ENCODE measurements around the gene RGL4.

Gene RGL4

DNA sequence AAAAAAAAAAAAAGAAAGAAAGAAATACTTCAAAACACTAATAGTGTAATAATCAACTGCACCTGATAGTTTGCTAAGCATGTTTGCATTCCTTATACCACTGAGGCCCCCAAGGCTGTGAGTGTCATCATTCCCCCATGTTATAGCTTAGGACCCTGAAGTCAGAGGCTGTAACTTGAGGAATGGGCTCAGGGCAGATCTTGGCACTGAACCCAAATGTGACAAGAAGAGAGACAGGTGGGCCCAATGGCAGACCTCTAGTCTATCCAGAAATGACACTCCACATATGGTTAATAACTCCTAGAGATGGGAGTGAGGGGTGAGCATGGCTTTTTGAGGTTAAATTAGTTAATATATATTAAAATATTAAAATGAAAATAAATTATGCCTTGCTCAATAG, 46.9 kb downstream of the RGL4 start:
- TF ChIP-seq POLR2AphosphoS5 (IDR thresholded peaks at IDR 0.05; ENCODE audit: borderline replicate concordance, low read depth, low read length) (no peak), EZH2 (IDR thresholded peaks at IDR 0.05) (no peak), FOXP2 (optimal IDR thresholded peaks at IDR 0.05; ENCODE audit: control extremely low read depth, extremely low read length, insufficient read depth) (no peak)
- no peak for DNase-seq (ENCODE audit: low read depth, low spot score)
- Histone ChIP-seq H3K9me3 (ENCODE audit: low read depth, low read length) (no peaks in the 10 kb centered on the region), H3K9ac (ENCODE audit: insufficient read length) (no peak overlapping the region), H3K27ac (no peak overlapping the region), H3K4me3 (no peak overlapping the region), H3K36me3 (ENCODE audit: insufficient read depth, low read length) (no peaks in the 10 kb centered on the region; the same call in 1 of the 2 replicates)

DNA sequence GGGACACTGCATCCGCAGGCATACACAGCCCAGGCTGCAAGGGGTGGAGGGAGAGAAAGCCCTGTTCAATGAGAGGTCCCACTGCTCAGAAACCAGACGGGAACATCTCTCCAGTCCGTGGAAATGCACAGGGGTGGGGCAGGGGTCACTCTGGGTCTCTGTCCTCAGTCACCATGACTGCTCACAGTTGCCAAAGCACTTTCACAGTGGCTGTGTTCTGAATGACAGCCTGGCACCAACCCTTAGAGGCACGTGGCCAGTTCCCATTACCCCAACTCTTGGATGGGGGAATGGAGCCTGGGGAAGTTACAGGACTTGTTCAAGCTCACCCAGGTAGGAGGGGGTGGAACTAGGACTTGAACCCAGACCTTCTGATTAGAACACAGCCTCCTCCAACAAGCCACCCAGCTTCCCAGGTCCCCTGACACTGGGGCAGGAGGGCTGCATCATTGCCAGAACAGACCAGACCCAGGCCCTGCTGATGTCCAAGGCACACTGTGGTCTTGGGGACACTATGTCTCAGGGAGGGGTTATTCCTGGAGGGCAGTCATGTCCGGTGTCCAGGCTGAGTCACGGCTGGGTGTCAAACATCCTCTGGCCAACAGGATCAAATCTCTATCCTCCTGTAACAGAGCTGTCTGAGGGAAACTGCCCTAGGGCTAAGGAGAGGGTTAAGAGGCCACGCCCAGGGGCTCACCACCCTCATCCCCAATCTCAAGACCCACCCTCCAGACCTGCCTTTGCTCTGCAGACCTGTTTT, 51.9 kb downstream of the RGL4 start:
- H3K9ac ChIP-seq (ENCODE audit: insufficient read length): no peak overlapping the region
- DNase-seq (ENCODE audit: low read depth, low spot score): no peak
- H3K27ac ChIP-seq: no peak overlapping the region
- H3K36me3 ChIP-seq (ENCODE audit: insufficient read depth, low read length): peaks cover 27% of the 10 kb centered on the region; the same call in 1 of the 2 replicates
- no peak overlapping the region for H3K4me3 ChIP-seq
- H3K9me3 ChIP-seq (ENCODE audit: low read depth, low read length): no peaks in the 10 kb centered on the region
- TF ChIP-seq POLR2AphosphoS5 (IDR thresholded peaks at IDR 0.05; ENCODE audit: borderline replicate concordance, low read depth, low read length) (no peak), EZH2 (IDR thresholded peaks at IDR 0.05) (no peak), FOXP2 (optimal IDR thresholded peaks at IDR 0.05; ENCODE audit: control extremely low read depth, extremely low read length, insufficient read depth) (no peak)

DNA sequence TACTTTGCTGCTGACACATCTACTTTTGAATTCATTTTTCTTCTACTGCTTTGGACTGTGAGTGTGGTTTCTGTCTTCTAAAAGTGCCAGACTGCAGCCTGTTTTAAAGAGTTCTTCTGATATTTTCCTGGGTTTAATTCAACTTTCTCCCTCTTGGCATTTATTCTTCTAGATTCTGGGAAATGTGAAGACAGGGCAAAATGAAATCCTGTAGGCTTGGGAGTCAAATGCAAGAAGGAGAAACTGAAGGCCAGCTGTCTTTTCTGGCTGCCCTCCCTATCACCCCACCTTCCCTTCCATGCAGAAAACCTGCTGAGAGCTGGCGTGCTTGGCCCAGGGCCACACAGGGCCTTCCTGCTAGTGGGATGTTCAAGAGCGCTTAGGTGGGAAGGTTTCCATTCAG, 52.5 kb downstream of the RGL4 start:
- peaks cover 27% of the 10 kb centered on the region; the same call in 1 of the 2 replicates for H3K36me3 ChIP-seq (ENCODE audit: insufficient read depth, low read length)
- no peak overlapping the region for H3K4me3 ChIP-seq
- H3K9me3 ChIP-seq (ENCODE audit: low read depth, low read length): no peaks in the 10 kb centered on the region
- no peak overlapping the region for H3K27ac ChIP-seq
- H3K9ac ChIP-seq (ENCODE audit: insufficient read length): no peak overlapping the region
- TF ChIP-seq POLR2AphosphoS5 (IDR thresholded peaks at IDR 0.05; ENCODE audit: borderline replicate concordance, low read depth, low read length) (no peak), FOXP2 (optimal IDR thresholded peaks at IDR 0.05; ENCODE audit: control extremely low read depth, extremely low read length, insufficient read depth) (no peak), EZH2 (IDR thresholded peaks at IDR 0.05) (no peak)
- no peak for DNase-seq (ENCODE audit: low read depth, low spot score)

DNA sequence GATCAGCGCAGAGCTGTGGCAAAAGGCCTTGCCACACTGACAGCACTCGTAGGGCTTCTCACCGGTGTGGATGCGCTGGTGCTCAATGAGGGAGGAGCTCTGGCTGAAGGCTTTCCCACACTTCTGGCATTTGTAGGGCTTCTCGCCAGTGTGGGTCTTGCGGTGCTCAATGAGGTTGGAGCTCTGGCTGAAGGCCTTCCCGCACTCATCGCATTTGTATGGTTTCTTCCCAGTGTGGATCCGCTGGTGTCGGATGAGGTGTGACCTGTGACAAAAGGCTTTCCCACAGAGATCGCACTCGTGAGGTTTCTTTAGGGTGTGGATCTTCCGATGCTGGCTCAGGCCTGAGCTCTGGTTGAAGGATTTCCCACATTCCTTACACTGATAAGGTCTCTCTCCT, 53.2 kb downstream of the RGL4 start:
- Histone ChIP-seq H3K9ac (ENCODE audit: insufficient read length) (no peak overlapping the region), H3K4me3 (no peak overlapping the region), H3K9me3 (ENCODE audit: low read depth, low read length) (no peaks in the 10 kb centered on the region), H3K27ac (no peak overlapping the region), H3K36me3 (ENCODE audit: insufficient read depth, low read length) (peaks cover 27% of the 10 kb centered on the region; the same call in 1 of the 2 replicates)
- DNase-seq (ENCODE audit: low read depth, low spot score): no peak
- TF ChIP-seq EZH2 (IDR thresholded peaks at IDR 0.05) (no peak), FOXP2 (optimal IDR thresholded peaks at IDR 0.05; ENCODE audit: control extremely low read depth, extremely low read length, insufficient read depth) (no peak), POLR2AphosphoS5 (IDR thresholded peaks at IDR 0.05; ENCODE audit: borderline replicate concordance, low read depth, low read length) (no peak)

DNA sequence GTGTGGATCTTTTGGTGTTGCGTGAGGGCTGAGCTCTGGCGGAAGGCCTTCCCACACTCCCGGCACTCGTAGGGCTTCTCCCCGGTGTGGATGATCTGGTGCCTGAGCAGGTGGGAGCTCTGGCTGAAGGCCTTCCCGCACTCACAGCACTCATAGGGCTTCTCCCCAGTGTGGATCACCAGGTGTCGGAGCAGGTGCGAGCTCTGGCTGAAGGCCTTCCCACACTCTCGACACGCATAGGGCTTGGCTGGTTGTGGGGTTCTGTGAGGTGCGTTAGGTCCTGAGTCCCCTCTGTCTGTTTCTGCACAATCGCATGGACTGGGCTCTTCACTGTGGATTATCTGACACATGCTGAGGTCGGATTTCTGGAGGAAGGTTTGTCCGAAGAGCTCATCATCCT, 53.7 kb downstream of the RGL4 start:
- no peak overlapping the region for H3K4me3 ChIP-seq
- H3K27ac ChIP-seq: no peak overlapping the region
- no peak for DNase-seq (ENCODE audit: low read depth, low spot score)
- no peak for TF ChIP-seq FOXP2 (optimal IDR thresholded peaks at IDR 0.05; ENCODE audit: control extremely low read depth, extremely low read length, insufficient read depth)
- no peak for TF ChIP-seq POLR2AphosphoS5 (IDR thresholded peaks at IDR 0.05; ENCODE audit: borderline replicate concordance, low read depth, low read length)
- TF ChIP-seq EZH2 (IDR thresholded peaks at IDR 0.05): no peak
- H3K9ac ChIP-seq (ENCODE audit: insufficient read length): no peak overlapping the region
- peaks cover 27% of the 10 kb centered on the region; the same call in 1 of the 2 replicates for H3K36me3 ChIP-seq (ENCODE audit: insufficient read depth, low read length)
- no peaks in the 10 kb centered on the region for H3K9me3 ChIP-seq (ENCODE audit: low read depth, low read length)

DNA sequence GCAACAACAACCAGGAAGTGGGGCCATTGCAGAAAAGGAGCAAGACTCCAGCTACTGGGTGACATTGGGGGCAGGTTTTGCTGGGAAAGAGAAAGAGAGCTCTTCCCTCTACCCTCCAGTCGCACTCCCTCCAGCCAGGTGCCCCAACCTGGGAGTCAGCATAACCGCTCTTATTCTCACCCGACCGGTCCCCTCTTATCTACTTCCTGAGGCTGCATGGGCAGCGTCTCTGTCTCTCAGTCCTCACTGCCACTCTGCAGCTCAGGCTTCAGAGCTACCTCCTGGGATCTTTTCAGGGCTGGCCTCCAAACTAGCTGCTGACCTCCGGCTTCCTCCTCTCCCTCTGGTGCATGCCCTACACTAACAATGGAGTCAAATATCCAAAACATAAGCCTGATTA, 55.0 kb downstream of the RGL4 start:
- no peak overlapping the region for H3K4me3 ChIP-seq
- H3K27ac ChIP-seq: no peak overlapping the region
- H3K36me3 ChIP-seq (ENCODE audit: insufficient read depth, low read length): peaks cover 27% of the 10 kb centered on the region; the same call in 1 of the 2 replicates
- no peaks in the 10 kb centered on the region for H3K9me3 ChIP-seq (ENCODE audit: low read depth, low read length)
- TF ChIP-seq POLR2AphosphoS5 (IDR thresholded peaks at IDR 0.05; ENCODE audit: borderline replicate concordance, low read depth, low read length) (no peak), EZH2 (IDR thresholded peaks at IDR 0.05) (no peak), FOXP2 (optimal IDR thresholded peaks at IDR 0.05; ENCODE audit: control extremely low read depth, extremely low read length, insufficient read depth) (no peak)
- DNase-seq (ENCODE audit: low read depth, low spot score): no peak
- H3K9ac ChIP-seq (ENCODE audit: insufficient read length): no peak overlapping the region
